Measurements from ENCODE around the gene LRRC56.

- TF ChIP-seq CTCF (conservative IDR thresholded peaks at IDR 0.05 in 1 of 2, IDR thresholded peaks at IDR 0.05 in 1 of 2; ENCODE audit: extremely low read depth in 1 of 2, insufficient read depth in 1 of 2, low read depth in 1 of 2, low read length in 2 of 2) (no peak), EZH2 (IDR thresholded peaks at IDR 0.05; ENCODE audit: borderline replicate concordance, low read length) (no peak)
These were observed 46.4 kb upstream of the LRRC56 start for GRCh38 chr11:490930-491260.
